Measurements from ENCODE around the gene TAX1BP3. TPM values are rescaled to one million over a fixed set of nuclear protein-coding genes. Genes with fewer than 3 reads are reported as not detected.

The TAX1BP3 gene
- total RNA-seq, 1 experiment from 2014 or later: 205 TPM

DNA sequence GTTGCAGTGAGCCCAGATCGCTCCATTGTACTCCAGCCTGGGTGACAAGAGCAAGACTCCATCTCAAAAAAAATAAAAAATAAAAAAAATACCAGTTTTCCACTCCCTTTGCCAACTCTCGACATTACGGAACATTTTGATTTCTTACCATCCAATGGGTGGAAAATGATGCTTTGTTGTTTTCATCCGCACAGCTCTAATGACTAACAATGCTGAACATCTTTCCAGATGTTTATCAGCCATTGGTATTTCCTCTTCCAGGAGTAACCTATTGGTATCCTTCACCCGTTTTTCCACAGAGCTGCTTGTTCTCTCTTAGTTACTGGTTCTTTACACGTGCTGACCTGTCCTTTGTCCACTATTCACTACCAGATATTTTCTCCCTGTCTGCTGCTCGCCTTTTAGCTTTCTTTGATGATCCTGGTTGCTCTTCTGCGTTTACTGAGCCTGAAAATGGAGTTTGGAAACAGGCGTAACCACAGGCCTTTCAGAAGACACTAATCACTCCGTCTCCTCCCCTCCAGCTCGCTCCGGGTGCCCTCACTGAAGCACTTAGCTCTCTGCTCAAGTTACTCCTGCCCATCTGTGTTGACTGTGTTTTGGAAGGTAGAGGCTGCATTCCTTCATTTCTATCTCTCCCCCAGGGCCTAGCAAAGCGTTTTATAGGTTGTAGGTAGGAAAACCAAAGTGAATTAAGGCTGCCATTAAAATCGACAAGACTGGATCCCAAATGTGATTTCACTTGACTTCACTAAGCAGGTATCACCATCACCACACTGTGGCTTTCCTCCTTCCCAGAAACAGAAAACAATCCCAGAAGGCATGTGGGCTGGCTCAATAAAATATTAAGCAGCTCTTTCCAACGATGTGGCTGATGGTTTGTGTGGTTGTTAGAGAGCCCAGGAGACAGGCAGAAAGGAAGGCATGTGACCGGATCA, 41.3 kb downstream of the TAX1BP3 start:
- no peak for DNase-seq (ENCODE audit: low read depth)

DNA sequence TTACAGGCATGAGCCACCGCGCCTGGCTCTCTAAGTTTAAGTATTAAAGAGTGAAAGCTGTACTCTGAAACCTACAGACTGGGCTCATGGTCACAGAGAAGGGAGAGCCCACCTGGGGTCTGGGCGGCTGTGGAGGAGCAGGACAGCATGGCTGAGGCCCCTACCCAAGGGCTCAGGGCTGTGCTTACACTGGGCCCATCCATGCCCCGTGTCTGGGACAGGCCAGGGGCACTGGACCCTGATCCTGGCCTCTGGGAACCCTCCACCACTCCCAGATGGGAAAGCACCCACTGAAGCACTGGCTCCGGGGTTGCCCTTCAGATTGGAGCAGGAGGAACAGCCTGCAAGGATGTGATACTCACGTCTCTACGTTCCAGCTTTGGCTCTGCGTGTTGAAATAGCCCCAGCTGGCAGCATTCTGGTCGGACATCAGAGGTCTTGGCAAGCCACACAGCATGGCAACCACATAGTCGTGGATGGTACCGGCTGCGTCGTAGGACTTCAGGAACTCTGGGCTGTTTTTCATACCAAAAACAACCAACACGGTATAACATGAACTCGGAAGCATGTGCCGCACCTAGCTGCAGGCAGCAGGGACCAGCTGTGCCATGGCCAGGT, 45.3 kb downstream of the TAX1BP3 start:
- no peak for DNase-seq (ENCODE audit: low read depth)

GRCh38 chr17:3621146-3621720, 47.1 kb downstream of the TAX1BP3 start:
- no peak for DNase-seq (ENCODE audit: low read depth)

DNA sequence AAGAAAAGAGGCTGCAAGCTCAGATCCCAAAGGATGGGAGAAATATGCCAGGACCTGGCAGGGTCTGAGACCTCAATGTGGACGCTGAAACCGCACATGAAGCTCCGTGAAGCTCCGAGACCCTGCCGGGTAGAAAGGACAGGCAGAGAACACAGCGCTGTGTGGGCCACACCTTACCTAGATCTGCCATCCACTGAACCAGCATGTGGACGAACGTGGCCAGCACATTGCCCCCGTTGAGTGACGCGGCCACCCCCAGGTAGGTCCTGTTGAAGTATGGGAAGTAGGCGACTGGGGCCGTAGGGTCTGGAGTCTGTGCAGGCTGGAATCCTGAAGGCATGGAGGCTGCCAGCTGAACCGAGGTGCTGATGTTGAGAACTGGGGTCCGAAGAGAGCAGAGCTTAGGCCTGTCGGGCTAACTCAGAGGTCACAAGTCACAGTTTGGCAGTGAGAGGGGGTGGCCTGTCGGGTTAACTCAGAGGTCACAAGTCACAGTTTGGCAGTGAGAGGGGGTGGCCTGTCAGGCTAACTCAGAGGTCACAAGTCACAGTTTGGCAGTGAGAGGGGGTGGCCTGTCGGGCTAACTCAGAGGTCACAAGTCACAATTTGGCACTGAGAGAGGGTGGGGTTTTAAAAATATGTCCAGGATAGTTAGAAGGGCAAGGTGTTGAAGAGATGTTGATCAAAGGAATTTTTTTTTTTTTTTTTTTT, 53.1 kb downstream of the TAX1BP3 start:
- no peak for DNase-seq (ENCODE audit: low read depth)

DNA sequence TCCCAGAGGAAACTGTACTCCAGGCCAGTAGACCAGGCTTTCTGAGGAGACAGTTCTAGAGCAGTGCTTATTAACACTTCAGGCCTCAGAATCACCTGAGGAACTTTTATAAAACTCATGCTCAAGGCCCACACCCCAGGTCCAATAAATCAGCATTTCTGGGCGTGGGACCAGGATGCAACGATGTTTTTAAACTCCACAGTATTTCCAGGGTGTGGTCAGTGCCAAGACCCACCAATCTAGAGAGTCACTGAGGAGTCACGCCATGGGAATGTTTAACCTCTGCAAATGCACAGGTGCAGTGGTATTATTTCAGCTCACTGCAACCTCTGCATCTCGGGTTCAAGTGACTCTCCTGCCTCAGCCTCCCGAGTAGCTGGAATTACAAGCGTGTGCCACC, 55.3 kb downstream of the TAX1BP3 start:
- no peak for DNase-seq (ENCODE audit: low read depth)

Other genes with a start within 250 kb of the TAX1BP3 start
- gene OR1E2, start 234.7 kb downstream of the TAX1BP3 start, total RNA-seq (2014; rRNA removed; shearing (Covaris generic)): not detected in 2 replicates
- gene SPATA22, start 196.8 kb downstream of the TAX1BP3 start, total RNA-seq (2014; rRNA removed; shearing (Covaris generic)): not detected in 2 replicates
- gene ASPA, start 192.6 kb downstream of the TAX1BP3 start, total RNA-seq (2014; rRNA removed; shearing (Covaris generic)): not detected in 2 replicates
- gene TRPV3, start 110.8 kb downstream of the TAX1BP3 start, total RNA-seq (2014; rRNA removed; shearing (Covaris generic)): 0.42 and 0.97 TPM in 2 replicates
- 1.1 and 3.0 TPM in 2 replicates for gene TRPV1, start 59.2 kb downstream of the TAX1BP3 start, total RNA-seq (2014; rRNA removed; shearing (Covaris generic))
- 18.1 and 19.5 TPM in 2 replicates for gene SHPK, start 32.3 kb downstream of the TAX1BP3 start, total RNA-seq (2014; rRNA removed; shearing (Covaris generic))
- 17.3 and 19.1 TPM in 2 replicates for gene CTNS, start 31.8 kb downstream of the TAX1BP3 start, total RNA-seq (2014; rRNA removed; shearing (Covaris generic))
- gene EMC6, start 234 bp upstream of the TAX1BP3 start, total RNA-seq (2014; rRNA removed; shearing (Covaris generic)): 16.3 and 23.1 TPM in 2 replicates
- 11.5 and 14.5 TPM in 2 replicates for gene P2RX5, start 27.6 kb upstream of the TAX1BP3 start, total RNA-seq (2014; rRNA removed; shearing (Covaris generic))
- gene HASPIN, start 55.3 kb upstream of the TAX1BP3 start, total RNA-seq (2014; rRNA removed; shearing (Covaris generic)): 11.0 and 12.7 TPM in 2 replicates
- 47.0 and 56.9 TPM in 2 replicates for gene ITGAE, start 132.6 kb upstream of the TAX1BP3 start, total RNA-seq (2014; rRNA removed; shearing (Covaris generic))
- gene NCBP3, start 177.7 kb upstream of the TAX1BP3 start, total RNA-seq (2014; rRNA removed; shearing (Covaris generic)): 18.8 and 30.4 TPM in 2 replicates
- 9.6 and 14.4 TPM in 2 replicates for gene CAMKK1, start 224.5 kb upstream of the TAX1BP3 start, total RNA-seq (2014; rRNA removed; shearing (Covaris generic))
- gene P2RX1, start 247.9 kb upstream of the TAX1BP3 start, total RNA-seq (2014; rRNA removed; shearing (Covaris generic)): not detected in 2 replicates

Measured in Daoy (cell line).